ENCODE measurements around the gene CTSZ.
A peak's percentile ranks its signal among the peaks of the same experiment; 100 is the strongest.
"Not testable (repeated sequence)": the region's sequence is repeated elsewhere in the genome, so short reads cannot be mapped to it uniquely, and the experiment has no call there.

The CTSZ gene

DNA sequence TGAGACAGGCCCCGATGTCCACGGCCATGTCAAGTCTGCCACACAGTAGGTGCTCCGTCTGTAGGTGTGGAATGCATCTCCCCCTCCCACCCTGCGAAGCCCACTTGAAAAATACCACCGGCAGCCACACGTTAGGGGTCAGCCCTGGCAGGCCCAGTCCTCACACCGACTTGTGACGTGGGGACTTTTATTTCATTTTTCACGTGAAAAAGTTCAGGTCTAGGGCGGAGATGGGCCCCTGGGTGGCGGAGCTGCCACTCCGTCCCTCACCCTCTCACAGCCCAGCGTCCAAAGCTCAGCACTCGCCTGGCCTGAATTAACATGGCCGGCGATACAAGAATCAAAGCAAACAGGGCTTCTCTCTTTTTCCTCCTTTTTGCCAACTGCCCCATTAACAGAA is 8.4 kb upstream of the CTSZ start (continued):
- TF ChIP-seq PPARA (CRISPR knock-in tag; IDR thresholded peaks at IDR 0.05; ENCODE audit: borderline replicate concordance): no peak
- no peak for TF ChIP-seq OSR1 (CRISPR knock-in tag; IDR thresholded peaks at IDR 0.05)
- no peak for TF ChIP-seq ZNF70 (CRISPR knock-in tag; IDR thresholded peaks at IDR 0.05)
- TF ChIP-seq TOX (CRISPR knock-in tag; IDR thresholded peaks at IDR 0.05; ENCODE audit: borderline replicate concordance): no peak
- no peak for TF ChIP-seq SNAI2 (CRISPR knock-in tag; IDR thresholded peaks at IDR 0.05)
- TF ChIP-seq GLIS3 (CRISPR knock-in tag; IDR thresholded peaks at IDR 0.05): no peak

DNA sequence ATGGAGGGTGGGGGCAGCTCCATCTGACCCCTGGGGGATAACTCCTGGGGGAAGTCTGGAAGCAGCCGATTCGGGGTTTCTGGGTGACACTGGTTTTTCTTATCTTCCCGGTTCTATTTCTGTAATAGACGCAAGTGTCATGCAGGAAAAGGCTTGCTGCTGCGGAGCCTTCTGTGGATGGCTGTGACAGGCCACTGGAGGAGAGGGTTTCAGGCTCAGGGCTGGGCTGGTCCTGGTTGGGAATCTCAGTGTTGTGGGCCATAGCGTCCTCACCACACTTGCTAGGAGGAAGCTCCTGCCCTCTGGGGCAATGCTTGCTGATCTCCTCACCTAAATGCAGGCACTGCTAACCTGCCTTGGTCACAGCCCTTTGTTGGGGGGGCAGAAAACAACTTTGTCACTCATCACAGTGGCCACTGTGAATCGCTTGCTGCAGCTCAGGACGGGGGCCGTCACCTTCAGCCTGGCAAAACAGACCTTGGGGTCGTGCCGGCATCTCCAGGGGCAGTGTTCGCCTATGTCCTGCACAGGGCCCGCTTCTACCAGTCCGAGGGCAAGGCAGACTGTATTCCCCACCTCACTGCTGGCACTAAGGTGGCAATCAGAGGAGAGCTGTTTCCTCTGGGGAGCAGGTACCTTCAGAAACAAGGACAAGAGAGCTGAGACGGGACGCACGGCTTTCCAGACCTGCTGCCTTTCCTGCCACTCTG is 7.8 kb upstream of the CTSZ start:
- no peak; the same call in 2 of the 3 replicates for ATAC-seq
- TF ChIP-seq ISL1 (CRISPR knock-in tag; IDR thresholded peaks at IDR 0.05) (no peak), CSDC2 (CRISPR knock-in tag; IDR thresholded peaks at IDR 0.05) (no peak), ZNF8 (CRISPR knock-in tag; IDR thresholded peaks at IDR 0.05) (no peak), ZNF70 (CRISPR knock-in tag; IDR thresholded peaks at IDR 0.05) (no peak), SNAI2 (CRISPR knock-in tag; IDR thresholded peaks at IDR 0.05) (no peak), BACH2 (CRISPR knock-in tag; IDR thresholded peaks at IDR 0.05; ENCODE audit: borderline replicate concordance) (no peak), RARB (CRISPR knock-in tag; IDR thresholded peaks at IDR 0.05) (no peak), PPARA (CRISPR knock-in tag; IDR thresholded peaks at IDR 0.05; ENCODE audit: borderline replicate concordance) (no peak)
- TF ChIP-seq, protein P1, sequence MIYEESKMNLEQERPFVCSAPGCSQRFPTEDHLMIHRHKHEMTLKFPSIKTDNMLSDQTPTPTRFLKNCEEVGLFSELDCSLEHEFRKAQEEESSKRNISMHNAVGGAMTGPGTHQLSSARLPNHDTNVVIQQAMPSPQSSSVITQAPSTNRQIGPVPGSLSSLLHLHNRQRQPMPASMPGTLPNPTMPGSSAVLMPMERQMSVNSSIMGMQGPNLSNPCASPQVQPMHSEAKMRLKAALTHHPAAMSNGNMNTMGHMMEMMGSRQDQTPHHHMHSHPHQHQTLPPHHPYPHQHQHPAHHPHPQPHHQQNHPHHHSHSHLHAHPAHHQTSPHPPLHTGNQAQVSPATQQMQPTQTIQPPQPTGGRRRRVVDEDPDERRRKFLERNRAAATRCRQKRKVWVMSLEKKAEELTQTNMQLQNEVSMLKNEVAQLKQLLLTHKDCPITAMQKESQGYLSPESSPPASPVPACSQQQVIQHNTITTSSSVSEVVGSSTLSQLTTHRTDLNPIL (CRISPR knock-in tag; IDR thresholded peaks at IDR 0.05; ENCODE audit: low read depth): no peak

DNA sequence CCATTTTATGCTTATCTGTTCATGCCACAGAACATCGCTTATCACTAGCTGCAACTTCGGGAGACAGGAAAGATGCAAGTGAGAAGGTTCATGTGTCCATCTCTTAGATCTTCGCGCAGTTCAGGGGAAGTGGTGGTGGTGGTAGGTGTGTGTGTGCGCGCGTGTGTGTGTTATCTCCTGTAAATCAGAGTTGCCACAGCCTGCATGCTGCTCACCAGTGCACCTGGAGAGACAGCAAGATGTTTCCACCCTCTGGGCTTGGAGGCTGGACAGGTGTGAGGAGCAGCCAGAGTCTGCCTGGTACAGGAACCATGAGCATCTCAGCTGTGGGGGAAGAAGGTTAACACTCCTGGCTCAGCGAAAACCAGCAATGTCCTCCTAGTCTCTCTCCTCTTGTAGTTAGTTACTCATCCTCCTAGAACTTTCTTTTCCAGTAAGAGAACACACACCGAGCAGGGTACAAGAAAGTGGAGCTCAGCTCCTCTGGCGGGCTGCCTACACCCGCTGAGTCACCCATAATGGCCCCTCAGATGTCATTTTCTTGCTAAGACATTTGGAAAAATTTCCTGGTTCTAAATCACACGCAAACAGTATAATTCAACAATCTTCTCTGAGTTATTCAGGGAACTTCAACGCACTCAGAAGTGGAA is 7.0 kb upstream of the CTSZ start:
- TF ChIP-seq ZNF565 (CRISPR knock-in tag; conservative IDR thresholded peaks at IDR 0.05; ENCODE audit: low read depth) (no peak), RARB (CRISPR knock-in tag; IDR thresholded peaks at IDR 0.05) (no peak), OSR1 (CRISPR knock-in tag; IDR thresholded peaks at IDR 0.05) (no peak), TCF4 (CRISPR knock-in tag; IDR thresholded peaks at IDR 0.05; ENCODE audit: borderline replicate concordance) (no peak), TOX (CRISPR knock-in tag; IDR thresholded peaks at IDR 0.05; ENCODE audit: borderline replicate concordance) (no peak), SNAI2 (CRISPR knock-in tag; IDR thresholded peaks at IDR 0.05) (no peak), CSDC2 (CRISPR knock-in tag; IDR thresholded peaks at IDR 0.05) (no peak), BACH2 (CRISPR knock-in tag; IDR thresholded peaks at IDR 0.05; ENCODE audit: borderline replicate concordance) (no peak), ISL1 (CRISPR knock-in tag; IDR thresholded peaks at IDR 0.05) (no peak), GLIS3 (CRISPR knock-in tag; IDR thresholded peaks at IDR 0.05) (no peak)
- TF ChIP-seq, protein P2, sequence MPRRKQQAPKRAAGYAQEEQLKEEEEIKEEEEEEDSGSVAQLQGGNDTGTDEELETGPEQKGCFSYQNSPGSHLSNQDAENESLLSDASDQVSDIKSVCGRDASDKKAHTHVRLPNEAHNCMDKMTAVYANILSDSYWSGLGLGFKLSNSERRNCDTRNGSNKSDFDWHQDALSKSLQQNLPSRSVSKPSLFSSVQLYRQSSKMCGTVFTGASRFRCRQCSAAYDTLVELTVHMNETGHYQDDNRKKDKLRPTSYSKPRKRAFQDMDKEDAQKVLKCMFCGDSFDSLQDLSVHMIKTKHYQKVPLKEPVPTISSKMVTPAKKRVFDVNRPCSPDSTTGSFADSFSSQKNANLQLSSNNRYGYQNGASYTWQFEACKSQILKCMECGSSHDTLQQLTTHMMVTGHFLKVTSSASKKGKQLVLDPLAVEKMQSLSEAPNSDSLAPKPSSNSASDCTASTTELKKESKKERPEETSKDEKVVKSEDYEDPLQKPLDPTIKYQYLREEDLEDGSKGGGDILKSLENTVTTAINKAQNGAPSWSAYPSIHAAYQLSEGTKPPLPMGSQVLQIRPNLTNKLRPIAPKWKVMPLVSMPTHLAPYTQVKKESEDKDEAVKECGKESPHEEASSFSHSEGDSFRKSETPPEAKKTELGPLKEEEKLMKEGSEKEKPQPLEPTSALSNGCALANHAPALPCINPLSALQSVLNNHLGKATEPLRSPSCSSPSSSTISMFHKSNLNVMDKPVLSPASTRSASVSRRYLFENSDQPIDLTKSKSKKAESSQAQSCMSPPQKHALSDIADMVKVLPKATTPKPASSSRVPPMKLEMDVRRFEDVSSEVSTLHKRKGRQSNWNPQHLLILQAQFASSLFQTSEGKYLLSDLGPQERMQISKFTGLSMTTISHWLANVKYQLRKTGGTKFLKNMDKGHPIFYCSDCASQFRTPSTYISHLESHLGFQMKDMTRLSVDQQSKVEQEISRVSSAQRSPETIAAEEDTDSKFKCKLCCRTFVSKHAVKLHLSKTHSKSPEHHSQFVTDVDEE (CRISPR knock-in tag; IDR thresholded peaks at IDR 0.05): no peak
- TF ChIP-seq, protein P3, sequence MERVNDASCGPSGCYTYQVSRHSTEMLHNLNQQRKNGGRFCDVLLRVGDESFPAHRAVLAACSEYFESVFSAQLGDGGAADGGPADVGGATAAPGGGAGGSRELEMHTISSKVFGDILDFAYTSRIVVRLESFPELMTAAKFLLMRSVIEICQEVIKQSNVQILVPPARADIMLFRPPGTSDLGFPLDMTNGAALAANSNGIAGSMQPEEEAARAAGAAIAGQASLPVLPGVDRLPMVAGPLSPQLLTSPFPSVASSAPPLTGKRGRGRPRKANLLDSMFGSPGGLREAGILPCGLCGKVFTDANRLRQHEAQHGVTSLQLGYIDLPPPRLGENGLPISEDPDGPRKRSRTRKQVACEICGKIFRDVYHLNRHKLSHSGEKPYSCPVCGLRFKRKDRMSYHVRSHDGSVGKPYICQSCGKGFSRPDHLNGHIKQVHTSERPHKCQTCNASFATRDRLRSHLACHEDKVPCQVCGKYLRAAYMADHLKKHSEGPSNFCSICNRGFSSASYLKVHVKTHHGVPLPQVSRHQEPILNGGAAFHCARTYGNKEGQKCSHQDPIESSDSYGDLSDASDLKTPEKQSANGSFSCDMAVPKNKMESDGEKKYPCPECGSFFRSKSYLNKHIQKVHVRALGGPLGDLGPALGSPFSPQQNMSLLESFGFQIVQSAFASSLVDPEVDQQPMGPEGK (CRISPR knock-in tag; IDR thresholded peaks at IDR 0.05; ENCODE audit: borderline replicate concordance): no peak
- peak; percentile 64 for ATAC-seq

DNA sequence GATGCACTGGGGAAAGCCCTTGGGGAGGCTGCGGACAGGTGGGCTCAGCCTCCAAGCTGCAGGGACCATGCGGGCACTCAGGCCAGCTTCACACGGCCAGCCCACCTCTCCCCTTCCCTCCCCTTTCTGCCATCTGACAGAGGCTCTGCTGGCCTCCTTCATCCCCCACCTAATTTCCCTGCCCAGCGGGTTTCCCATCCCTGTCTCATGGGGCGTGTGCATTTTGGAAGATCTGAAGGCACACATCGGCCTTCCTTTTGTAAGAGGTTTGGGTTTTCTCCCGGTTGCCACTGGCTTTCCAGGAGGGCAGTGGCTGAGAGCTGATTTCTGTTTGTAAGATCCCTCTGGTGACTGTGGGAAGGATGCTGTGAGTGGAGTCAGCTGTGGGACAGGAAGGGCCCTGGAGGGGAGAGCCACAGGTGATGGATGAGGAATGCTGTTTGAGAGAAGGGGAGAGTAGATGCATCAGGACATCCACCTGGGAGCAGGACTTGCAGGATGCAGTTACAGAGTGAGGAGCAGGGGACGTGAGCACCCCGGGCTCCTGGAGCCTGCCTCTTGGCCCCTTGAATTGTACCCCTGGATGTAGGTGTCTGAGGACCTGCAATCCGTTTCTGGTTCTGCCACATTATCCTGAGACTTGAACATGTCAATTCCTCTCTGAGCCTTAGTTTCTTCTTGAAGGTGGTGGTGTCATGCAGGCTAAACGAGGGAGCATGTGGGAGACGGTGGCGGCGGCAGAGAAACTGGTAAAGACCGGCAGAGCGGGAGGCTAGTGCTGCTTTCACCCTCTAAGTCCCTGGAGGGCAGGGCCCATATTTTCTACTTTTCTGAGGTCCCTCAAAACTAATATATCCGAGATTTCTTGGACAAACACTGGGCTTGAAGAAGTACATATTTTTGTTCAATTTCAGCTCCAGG is 6.2 kb upstream of the CTSZ start:
- ATAC-seq: no peak
- TF ChIP-seq ISL1 (CRISPR knock-in tag; IDR thresholded peaks at IDR 0.05) (no peak), ESRRG (CRISPR knock-in tag; IDR thresholded peaks at IDR 0.05) (no peak), SNAI2 (CRISPR knock-in tag; IDR thresholded peaks at IDR 0.05) (no peak)
- TF ChIP-seq, protein P3 (CRISPR knock-in tag; IDR thresholded peaks at IDR 0.05; ENCODE audit: borderline replicate concordance): no peak

DNA sequence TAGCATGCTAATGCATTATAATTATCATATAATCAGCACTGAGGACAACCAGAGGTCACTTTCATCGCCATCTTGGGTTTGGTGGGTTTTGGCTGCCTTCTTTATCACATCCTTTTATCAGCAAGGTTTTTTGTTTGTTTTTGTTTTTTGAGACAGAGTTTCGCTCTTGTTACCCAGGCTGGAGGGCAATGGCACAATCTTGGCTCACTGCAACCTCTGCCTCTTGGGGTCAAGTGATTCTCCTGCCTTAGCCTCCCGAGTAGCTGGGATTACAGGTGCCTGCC is 4.8 kb upstream of the CTSZ start:
- ATAC-seq: not testable (repeated sequence)

Measured in SK-N-SH treated with all-trans-retinoic acid at 6 μM for 48 hours (cell line).